ENCODE data around the gene ZNF565.

Gene ZNF565

DNA sequence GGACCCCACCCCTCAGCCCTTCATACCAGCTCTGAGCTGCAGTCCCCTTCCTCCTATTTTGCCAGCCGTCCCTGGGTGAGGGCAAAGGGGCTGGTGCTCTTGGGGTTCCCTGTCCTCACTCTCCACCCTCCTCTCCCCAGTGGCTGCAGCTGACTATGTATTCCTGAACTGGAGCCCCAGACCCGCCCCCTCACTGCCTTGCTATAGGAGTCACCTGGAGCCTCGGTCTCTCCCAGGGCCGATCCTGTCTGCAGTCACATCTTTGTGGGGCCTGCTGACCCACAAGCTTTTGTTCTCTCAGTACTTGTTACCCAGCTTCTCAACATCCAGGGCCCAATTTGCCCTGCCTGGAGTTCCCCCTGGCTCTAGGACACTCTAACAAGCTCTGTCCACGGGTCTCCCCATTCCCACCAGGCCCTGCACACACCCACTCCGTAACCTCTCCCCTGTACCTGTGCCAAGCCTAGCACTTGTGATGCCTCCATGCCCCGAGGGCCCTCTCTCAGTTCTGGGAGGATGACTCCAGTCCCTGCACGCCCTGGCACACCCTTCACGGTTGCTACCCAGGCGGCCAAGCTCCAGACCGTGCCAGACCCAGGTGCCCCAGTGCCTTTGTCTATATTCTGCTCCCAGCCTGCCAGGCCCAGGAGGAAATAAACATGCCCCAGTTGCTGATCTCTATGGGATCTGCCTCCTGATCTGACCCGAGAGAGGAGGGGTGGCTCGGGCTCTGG lies 64.6 kb downstream of the ZNF565 start:
- Histone ChIP-seq H3K4me1 (ENCODE audit: insufficient read depth, low read length, poor library complexity, severe bottlenecking) (no peaks in the 10 kb centered on the region), H3K4me2 (ENCODE audit: low read depth, low read length, poor library complexity, severe bottlenecking) (no peak overlapping the region), H3K9me3 (ENCODE audit: insufficient read depth, low read depth, low read length) (no peaks in the 10 kb centered on the region), H3K9me2 (replicated peaks; ENCODE audit: low read depth, low read length) (no peaks in the 10 kb centered on the region), H3K4me3 (ENCODE audit: low read length, poor library complexity, severe bottlenecking) (no peak overlapping the region), H4K20me1 (ENCODE audit: insufficient read depth, low read length, poor library complexity, severe bottlenecking) (peaks cover 3% of the 10 kb centered on the region), H3K27me3 (ENCODE audit: insufficient read depth, low read length, poor library complexity, severe bottlenecking) (no peaks in the 10 kb centered on the region), H3K79me2 (ENCODE audit: insufficient read depth, low read length) (no peaks in the 10 kb centered on the region), H2AFZ (ENCODE audit: low read length) (no peak overlapping the region), H3F3A (ENCODE audit: low read depth) (no peaks in the 10 kb centered on the region), H3K9ac (ENCODE audit: low read depth, low read length, poor library complexity, severe bottlenecking) (no peak overlapping the region), H3K36me3 (ENCODE audit: insufficient read depth, low read length) (peaks cover 43% of the 10 kb centered on the region; the same call in 1 of the 2 replicates)
- TF ChIP-seq, protein P1, sequence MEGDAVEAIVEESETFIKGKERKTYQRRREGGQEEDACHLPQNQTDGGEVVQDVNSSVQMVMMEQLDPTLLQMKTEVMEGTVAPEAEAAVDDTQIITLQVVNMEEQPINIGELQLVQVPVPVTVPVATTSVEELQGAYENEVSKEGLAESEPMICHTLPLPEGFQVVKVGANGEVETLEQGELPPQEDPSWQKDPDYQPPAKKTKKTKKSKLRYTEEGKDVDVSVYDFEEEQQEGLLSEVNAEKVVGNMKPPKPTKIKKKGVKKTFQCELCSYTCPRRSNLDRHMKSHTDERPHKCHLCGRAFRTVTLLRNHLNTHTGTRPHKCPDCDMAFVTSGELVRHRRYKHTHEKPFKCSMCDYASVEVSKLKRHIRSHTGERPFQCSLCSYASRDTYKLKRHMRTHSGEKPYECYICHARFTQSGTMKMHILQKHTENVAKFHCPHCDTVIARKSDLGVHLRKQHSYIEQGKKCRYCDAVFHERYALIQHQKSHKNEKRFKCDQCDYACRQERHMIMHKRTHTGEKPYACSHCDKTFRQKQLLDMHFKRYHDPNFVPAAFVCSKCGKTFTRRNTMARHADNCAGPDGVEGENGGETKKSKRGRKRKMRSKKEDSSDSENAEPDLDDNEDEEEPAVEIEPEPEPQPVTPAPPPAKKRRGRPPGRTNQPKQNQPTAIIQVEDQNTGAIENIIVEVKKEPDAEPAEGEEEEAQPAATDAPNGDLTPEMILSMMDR (conservative IDR thresholded peaks at IDR 0.05; ENCODE audit: low read length) = no peak
- no peak for TF ChIP-seq EZH2phosphoT487 (IDR thresholded peaks at IDR 0.05; ENCODE audit: borderline replicate concordance)

DNA sequence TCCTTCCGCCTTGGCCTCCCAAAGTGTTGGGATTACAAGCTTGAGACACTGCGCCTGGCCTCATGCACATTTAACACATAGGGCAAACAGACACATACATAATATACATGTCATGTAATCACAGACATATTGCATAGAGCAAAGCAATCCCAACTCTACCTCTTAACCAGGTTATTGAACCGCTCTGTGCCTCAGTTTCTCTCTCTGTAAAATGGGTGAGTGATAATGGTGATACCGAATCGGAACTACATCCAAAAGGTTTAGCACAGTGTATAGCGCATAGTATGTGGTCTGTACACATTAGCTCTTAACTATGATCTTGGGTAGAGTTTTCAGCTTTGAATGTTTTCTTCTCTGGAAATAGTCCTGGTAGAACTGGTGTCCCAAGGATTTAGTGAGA lies 69.8 kb downstream of the ZNF565 start:
- peaks cover 20% of the 10 kb centered on the region; the same call in 1 of the 2 replicates for H3K79me2 ChIP-seq (ENCODE audit: insufficient read depth, low read length)
- TF ChIP-seq EZH2phosphoT487 (IDR thresholded peaks at IDR 0.05; ENCODE audit: borderline replicate concordance) = no peak
- TF ChIP-seq, protein P1 (conservative IDR thresholded peaks at IDR 0.05; ENCODE audit: low read length) = no peak
- H3K9me2 ChIP-seq (replicated peaks; ENCODE audit: low read depth, low read length) = no peaks in the 10 kb centered on the region
- no peaks in the 10 kb centered on the region for H3K27me3 ChIP-seq (ENCODE audit: insufficient read depth, low read length, poor library complexity, severe bottlenecking)
- peaks cover 9% of the 10 kb centered on the region for H3K4me1 ChIP-seq (ENCODE audit: insufficient read depth, low read length, poor library complexity, severe bottlenecking)
- no peak overlapping the region for H2AFZ ChIP-seq (ENCODE audit: low read length)
- H4K20me1 ChIP-seq (ENCODE audit: insufficient read depth, low read length, poor library complexity, severe bottlenecking) = peaks cover 25% of the 10 kb centered on the region
- no peak overlapping the region for H3K4me3 ChIP-seq (ENCODE audit: low read length, poor library complexity, severe bottlenecking)
- no peaks in the 10 kb centered on the region for H3F3A ChIP-seq (ENCODE audit: low read depth)
- no peak overlapping the region for H3K4me2 ChIP-seq (ENCODE audit: low read depth, low read length, poor library complexity, severe bottlenecking)
- H3K36me3 ChIP-seq (ENCODE audit: insufficient read depth, low read length) = peaks cover 46% of the 10 kb centered on the region
- no peak overlapping the region for H3K9ac ChIP-seq (ENCODE audit: low read depth, low read length, poor library complexity, severe bottlenecking)
- H3K9me3 ChIP-seq (ENCODE audit: insufficient read depth, low read depth, low read length) = no peaks in the 10 kb centered on the region

DNA sequence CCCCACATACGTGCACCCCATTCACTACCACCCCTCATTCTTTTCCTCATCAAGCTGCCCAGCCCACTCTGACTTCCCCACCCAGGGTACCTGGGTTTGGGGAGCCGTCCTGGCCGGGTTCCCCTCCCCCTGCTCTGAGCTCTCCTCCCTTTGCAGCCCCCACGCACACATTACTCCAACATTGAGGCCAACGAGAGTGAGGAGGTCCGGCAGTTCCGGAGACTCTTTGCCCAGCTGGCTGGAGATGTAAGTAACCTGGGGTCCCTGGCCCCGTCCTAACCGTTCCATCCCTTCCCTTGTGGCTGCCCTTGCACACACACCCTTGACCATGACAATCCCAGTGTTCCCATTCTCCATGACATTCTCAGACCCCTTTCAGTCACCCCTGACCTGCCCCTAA lies 72.0 kb downstream of the ZNF565 start:
- Histone ChIP-seq H3F3A (ENCODE audit: low read depth) (no peaks in the 10 kb centered on the region), H2AFZ (ENCODE audit: low read length) (no peak overlapping the region), H3K9ac (ENCODE audit: low read depth, low read length, poor library complexity, severe bottlenecking) (no peak overlapping the region), H3K4me1 (ENCODE audit: insufficient read depth, low read length, poor library complexity, severe bottlenecking) (peaks cover 9% of the 10 kb centered on the region), H3K4me3 (ENCODE audit: low read length, poor library complexity, severe bottlenecking) (no peak overlapping the region), H3K36me3 (ENCODE audit: insufficient read depth, low read length) (peaks cover 35% of the 10 kb centered on the region), H3K79me2 (ENCODE audit: insufficient read depth, low read length) (peaks cover 20% of the 10 kb centered on the region; the same call in 1 of the 2 replicates), H3K9me2 (replicated peaks; ENCODE audit: low read depth, low read length) (no peaks in the 10 kb centered on the region), H4K20me1 (ENCODE audit: insufficient read depth, low read length, poor library complexity, severe bottlenecking) (peaks cover 22% of the 10 kb centered on the region), H3K27me3 (ENCODE audit: insufficient read depth, low read length, poor library complexity, severe bottlenecking) (no peaks in the 10 kb centered on the region), H3K9me3 (ENCODE audit: insufficient read depth, low read depth, low read length) (no peaks in the 10 kb centered on the region), H3K4me2 (ENCODE audit: low read depth, low read length, poor library complexity, severe bottlenecking) (no peak overlapping the region)
- TF ChIP-seq, protein P1 (conservative IDR thresholded peaks at IDR 0.05; ENCODE audit: low read length) = no peak
